Right hindlimb (tissue), 1 donor: ENCODE results near the gene TXNDC11.
A peak's percentile ranks its signal among the peaks of the same experiment; 100 is the strongest.

Source experiments
- DNase-seq: peaks from one replicate; pipeline ENCODE4 v3.0.0-alpha.2; 2018

The TXNDC11 gene

GRCh38 chr16:11748404-11749254, 6.0 kb upstream of the TXNDC11 start:
- no peak for DNase-seq

DNA sequence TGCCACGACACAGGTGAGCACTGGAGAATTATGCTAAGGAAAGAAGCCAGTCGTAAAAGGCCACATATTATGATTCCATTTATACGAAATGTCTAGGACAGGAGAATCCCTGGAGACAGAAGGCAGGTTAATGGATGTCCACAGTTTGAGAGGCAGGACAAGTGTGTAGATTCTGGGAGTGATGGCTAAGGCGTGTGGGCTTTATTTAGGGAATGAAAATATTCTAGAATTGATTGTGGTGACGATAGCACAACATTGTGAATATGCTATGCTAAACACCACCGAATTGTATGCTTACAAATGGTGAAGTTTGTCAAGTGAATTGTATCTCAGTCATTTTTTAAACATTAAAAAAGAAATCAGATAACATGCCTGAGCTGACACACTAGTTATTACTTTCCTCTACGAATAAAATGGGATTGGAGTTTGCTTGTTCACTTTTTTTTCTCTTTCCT, 5.3 kb upstream of the TXNDC11 start:
- no peak for DNase-seq

- DNase-seq = no peak
Observed at GRCh38 chr16:11744075-11744470, 1.4 kb upstream of the TXNDC11 start.

GRCh38 chr16:11743308-11744074, 834 bp upstream of the TXNDC11 start:
- DNase-seq = peak; percentile 31

DNA sequence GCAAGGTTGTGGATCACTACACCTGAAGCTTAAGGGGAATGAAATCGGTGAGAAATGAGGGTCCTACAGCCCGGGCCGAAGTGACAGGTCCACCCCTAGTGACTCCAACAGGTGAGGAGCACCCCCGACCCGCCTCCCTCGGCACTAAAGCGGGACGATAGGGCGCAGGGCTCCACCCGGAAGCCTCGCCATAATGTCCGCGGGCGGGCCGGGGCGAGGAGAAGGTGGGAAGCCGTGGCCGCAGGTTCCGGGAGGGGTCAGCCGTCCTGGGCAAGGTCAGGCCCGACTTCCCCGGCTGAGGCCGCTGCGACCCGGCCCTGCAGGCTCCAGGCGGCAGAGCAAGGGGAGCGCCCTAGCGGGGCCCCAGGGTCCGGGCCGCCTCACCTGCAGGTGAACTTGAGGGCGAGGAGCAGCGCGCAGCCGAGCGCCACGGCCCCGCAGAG, 543 bp downstream of the TXNDC11 start:
- DNase-seq = no peak

- no peak for DNase-seq
Observed at GRCh38 chr16:11740567-11740966, 2.1 kb downstream of the TXNDC11 start.

- no peak for DNase-seq
Observed at GRCh38 chr16:11738742-11739544, 3.7 kb downstream of the TXNDC11 start.

GRCh38 chr16:11737713-11738112, 4.9 kb downstream of the TXNDC11 start:
- DNase-seq = no peak

GRCh38 chr16:11736903-11737302, 5.8 kb downstream of the TXNDC11 start:
- no peak for DNase-seq

DNA sequence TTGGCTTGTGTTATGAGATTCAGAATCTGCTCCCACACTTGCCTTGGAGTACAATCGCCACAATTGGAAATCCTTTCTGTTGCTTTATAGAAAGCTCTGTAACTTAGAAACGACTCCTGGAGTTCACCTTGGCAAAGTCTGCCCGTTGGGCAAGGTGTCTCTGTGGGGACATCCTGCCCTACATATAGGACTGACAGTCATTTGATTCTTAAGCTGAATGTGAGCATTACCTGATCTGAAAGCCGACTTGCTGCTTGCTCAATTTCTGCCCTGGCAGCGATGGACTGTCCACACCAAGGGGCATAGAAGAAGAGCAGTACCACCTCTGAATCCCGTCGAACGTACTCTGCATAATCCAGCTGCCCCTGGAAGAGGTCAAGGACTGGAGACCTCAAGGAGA, 6.9 kb downstream of the TXNDC11 start:
- DNase-seq = no peak

- no peak for DNase-seq
Observed at GRCh38 chr16:11734653-11735043, 8.0 kb downstream of the TXNDC11 start.

DNA sequence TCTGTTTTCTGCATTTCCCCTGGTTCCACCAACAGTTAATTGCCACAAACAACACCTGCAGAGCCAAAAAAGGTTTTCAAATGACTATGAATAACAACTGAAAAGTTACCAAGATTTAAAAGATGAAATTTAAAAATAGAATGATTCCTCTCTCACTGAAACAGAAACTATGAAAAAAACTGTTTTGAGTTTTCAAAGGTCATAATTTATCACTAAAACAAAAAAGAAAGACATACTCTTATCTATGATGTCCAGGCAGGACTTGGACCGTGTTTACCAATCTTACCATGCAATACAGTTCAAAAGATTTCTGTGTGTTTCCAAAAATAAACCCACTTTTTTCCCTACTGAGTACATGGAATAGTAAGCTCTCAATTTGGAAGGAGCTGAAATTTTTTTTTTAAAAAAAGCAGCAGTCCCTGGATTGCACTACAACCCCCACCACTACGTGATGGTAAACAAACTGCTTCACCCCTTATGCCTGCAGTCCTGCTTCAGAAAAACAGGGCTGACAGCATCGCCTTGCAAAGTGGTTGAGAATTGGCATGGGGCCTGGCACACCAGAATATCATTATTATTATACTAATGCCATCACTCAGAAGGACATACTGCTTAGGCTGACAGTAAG, 8.5 kb downstream of the TXNDC11 start:
- DNase-seq = no peak

DNA sequence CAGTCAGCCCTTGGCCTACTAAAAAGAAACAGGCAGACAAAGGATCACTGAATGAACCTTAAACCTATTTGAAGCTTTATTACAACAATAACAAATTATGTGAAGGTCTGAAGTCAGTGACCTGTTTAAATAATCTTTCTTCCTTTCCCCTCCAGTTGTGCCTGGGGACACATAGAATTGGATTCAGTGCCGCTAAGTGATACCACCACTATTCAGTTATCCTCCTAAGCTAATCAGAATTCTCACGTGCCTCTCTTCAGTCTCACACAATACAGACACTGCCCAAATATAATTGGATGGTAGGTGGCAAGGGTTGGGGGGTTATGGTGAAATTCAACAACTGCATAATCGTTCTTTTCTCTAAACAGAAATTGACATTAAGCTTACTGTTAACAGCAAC, 11.4 kb downstream of the TXNDC11 start:
- DNase-seq = no peak

DNA sequence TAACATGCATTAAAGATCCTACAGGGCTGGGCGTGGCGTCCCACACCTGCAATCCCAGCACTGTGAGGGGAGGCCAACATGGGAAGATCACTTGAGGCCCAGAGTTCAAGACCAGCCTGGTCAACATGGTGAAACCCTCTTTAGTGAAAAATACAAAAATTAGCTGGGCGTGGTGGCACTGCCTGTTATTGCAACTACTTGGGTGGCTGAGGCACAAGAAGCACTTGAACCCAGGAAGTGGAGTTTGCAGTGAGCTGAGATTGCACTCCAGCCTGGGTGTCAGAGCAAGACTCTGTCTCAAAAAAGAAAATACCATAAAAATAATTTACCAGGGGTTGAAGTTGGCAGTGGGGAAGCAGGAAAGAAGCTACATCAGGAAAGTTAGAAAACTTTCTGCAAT, 12.9 kb downstream of the TXNDC11 start:
- DNase-seq = no peak

GRCh38 chr16:11727796-11728543, 14.7 kb downstream of the TXNDC11 start:
- DNase-seq = no peak

DNA sequence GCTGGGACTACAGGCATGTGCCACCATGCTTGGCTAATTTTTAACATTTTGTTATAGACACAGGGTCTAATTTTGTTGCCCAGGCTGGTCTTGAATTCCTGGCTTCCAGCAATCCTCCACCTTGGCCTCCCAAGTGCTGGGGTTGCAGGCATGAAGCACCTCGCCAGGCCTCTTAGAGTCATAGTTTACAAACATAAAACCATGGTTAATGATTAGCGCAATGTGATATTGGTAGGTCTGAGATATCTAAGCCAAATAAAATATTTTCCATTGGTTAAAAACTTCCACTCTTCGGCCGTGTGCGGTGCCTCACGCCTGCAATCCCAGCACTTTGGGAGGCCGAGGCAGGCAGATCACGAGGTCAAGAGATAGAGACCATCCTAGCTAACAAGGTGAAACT, 16.6 kb downstream of the TXNDC11 start:
- no peak for DNase-seq

GRCh38 chr16:11725457-11725856, 17.2 kb downstream of the TXNDC11 start:
- DNase-seq = no peak

DNA sequence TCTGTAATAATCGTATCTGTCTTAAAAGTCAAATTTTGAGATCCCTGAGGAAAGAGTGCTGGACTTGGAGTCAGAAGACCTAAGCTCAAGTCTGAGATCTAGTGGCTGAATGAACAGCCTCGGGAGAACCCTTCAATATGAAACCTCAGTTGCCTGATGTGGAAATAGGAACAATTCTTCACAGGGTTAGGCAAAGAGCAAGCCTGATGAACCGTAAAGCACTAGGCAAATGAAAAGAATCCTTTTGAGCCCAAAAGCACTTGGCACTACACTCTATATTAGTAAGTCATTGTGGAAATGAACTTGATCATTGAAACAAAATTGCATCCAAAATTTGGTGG, 20.2 kb downstream of the TXNDC11 start:
- no peak for DNase-seq

DNA sequence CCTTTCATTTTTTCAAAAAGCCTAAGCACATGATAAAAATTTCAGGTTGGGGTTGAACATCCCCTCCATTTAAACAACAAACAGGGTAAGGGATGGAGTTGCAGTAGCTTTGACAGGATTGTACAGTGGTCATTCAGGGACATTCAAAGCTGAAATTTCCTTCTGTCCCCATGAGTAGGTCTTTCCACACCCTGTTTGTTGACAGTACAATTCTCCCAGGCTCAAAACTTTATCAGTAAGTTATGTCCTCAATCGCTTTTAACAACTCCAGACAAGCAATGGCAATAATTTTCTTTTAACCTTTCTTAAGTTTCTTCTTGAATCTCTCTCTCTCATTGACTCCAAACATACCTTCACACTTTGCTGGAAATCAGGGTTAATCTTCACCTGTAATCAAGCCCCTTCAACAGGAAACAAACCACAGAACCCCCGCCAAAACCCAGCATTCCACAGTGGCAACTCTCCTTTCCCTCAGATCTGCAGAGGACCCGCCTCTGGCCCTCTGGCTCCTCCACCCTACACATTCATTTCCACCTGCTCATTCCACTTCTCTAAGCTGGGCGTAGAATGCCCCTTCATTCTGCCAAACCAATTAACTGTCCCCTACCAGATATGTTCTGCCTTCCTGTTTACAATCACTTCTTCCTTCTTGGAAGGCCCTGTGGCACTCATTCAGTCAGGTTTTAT, 20.7 kb downstream of the TXNDC11 start:
- DNase-seq = no peak

DNA sequence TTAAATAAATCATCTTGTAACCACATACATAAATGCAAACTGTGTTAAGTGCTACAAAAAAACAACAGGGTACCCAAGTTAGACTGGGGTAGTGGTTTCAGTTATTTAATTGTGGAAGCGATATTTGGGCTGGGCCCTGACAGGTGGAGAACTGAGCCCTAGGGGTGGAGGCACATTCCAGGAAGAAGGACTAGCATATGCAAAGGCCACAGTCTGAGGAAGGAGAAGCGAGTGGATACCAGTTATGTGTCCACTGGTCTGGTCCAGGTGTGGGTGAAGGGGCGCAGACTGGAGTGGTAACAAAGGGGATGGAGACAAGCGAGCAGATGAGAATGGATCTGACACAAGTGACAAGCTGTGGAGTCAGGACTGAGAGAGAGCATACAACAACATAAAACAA, 22.9 kb downstream of the TXNDC11 start:
- no peak for DNase-seq

DNA sequence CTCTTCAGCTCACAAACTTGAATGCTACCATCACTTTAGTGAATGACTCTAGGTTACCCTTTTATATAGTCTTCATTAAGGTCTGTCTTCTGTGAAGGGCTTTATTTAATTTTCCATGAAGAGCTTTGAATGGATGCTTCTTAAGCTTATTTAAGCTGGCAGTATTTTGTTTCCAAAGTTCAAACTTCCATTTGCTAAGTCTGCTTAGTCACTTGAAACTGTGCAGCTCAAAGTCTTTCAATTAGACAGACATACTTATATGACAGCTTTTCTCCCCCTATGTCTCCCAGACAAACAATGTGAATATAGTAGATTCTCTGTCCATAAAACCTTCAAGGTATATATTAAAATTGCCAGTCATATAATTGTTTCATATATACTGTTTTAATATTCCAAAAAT, 23.5 kb downstream of the TXNDC11 start:
- DNase-seq = no peak

- no peak for DNase-seq
Observed at GRCh38 chr16:11717811-11718210, 24.8 kb downstream of the TXNDC11 start.
